A673 (cell line): ENCODE results near the gene DMD.

Source experiments
- EZH2 ChIP-seq: fragments of 200-600 bp; sonication (generic); IDR thresholded peaks from 2 replicates; pipeline ENCODE4 v1.6.1; 2017; ENCODE audit warnings: borderline replicate concordance, low read depth, mild to moderate bottlenecking, mixed read lengths, antibody characterized with exemption, low read length; ENCODE audit not compliant: poor library complexity, severe bottlenecking
- TF ChIP-seq, protein P1 (sequence below): fragments of 300-800, 200-600 bp; sonication (generic); conservative IDR thresholded peaks from 2 replicates; pipeline ENCODE4 v1.5.1; 2017; ENCODE audit warnings: low read depth, mild to moderate bottlenecking, antibody characterized with exemption, low read length, moderate library complexity, mixed read lengths

DNA sequence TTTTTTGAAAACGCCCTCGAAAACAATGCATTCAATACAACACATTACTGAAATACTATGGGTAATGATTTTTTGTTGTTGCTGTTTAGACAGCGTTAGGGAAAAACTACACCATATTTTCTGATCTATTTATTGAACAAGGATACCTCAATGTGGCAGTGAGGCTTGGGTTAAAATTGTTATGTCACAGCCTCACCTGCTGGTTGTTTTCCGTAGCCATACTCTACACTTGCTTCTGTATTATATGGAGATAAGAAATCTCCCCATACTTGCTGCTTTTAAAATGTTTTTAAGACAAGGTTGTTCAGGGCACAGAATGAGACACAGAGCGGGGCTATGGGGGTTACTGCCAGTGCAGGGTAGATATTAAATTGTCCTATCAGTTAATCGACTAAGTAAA, 1917.9 kb downstream of the DMD start:
- TF ChIP-seq, protein P1, sequence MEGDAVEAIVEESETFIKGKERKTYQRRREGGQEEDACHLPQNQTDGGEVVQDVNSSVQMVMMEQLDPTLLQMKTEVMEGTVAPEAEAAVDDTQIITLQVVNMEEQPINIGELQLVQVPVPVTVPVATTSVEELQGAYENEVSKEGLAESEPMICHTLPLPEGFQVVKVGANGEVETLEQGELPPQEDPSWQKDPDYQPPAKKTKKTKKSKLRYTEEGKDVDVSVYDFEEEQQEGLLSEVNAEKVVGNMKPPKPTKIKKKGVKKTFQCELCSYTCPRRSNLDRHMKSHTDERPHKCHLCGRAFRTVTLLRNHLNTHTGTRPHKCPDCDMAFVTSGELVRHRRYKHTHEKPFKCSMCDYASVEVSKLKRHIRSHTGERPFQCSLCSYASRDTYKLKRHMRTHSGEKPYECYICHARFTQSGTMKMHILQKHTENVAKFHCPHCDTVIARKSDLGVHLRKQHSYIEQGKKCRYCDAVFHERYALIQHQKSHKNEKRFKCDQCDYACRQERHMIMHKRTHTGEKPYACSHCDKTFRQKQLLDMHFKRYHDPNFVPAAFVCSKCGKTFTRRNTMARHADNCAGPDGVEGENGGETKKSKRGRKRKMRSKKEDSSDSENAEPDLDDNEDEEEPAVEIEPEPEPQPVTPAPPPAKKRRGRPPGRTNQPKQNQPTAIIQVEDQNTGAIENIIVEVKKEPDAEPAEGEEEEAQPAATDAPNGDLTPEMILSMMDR: peak; percentile 34; the same call in 1 of the 2 replicates
- TF ChIP-seq EZH2: no peak
